ENCODE data around the gene TXLNG.

The TXLNG gene

GRCh38 chrX:16870862-16871815, 84.9 kb downstream of the TXLNG start:
- no peak for DNase-seq (ENCODE audit: low read depth in 1 of 2, low spot score in 1 of 2)

- DNase-seq (ENCODE audit: low read depth in 1 of 2, low spot score in 1 of 2): no peak
Observed at GRCh38 chrX:16873106-16873505, 86.8 kb downstream of the TXLNG start.

- no peak for DNase-seq (ENCODE audit: low read depth in 1 of 2, low spot score in 1 of 2)
Observed at GRCh38 chrX:16874458-16875095, 88.3 kb downstream of the TXLNG start.

- no peak for DNase-seq (ENCODE audit: low read depth in 1 of 2, low spot score in 1 of 2)
Observed at GRCh38 chrX:16876696-16877095, 90.4 kb downstream of the TXLNG start.

- no peak for DNase-seq (ENCODE audit: low read depth in 1 of 2, low spot score in 1 of 2)
Observed at GRCh38 chrX:16882169-16882568, 95.9 kb downstream of the TXLNG start.

- peak; percentile 30 to 46 for DNase-seq (ENCODE audit: low read depth in 1 of 2, low spot score in 1 of 2)
Observed at GRCh38 chrX:16882702-16883486, 96.6 kb downstream of the TXLNG start.

- no peak for DNase-seq (ENCODE audit: low read depth in 1 of 2, low spot score in 1 of 2)
Observed at GRCh38 chrX:16883487-16883804, 97.2 kb downstream of the TXLNG start.

- DNase-seq (ENCODE audit: low read depth in 1 of 2, low spot score in 1 of 2): no peak
Observed at GRCh38 chrX:16885628-16886027, 99.4 kb downstream of the TXLNG start.

GRCh38 chrX:16892504-16893362, 106.5 kb downstream of the TXLNG start:
- peak in 1 of 2 donors; percentile 11 for DNase-seq (ENCODE audit: low read depth in 1 of 2, low spot score in 1 of 2)

Data from stimulated activated CD4-positive, alpha-beta T cell treated with anti-CD3 and anti-CD28 coated beads, Interleukin-15, amount 100 ng/mL, for 1 hour (primary cell).